Cardiac fibroblast (primary cell): Measurements from ENCODE around the gene VSIG4.

Source experiments
- DNase-seq, 2 donors: peaks; one replicate each; pipeline versions ENCODE4 v3.0.0 to v3.0.0-alpha.2; 2010; ENCODE audit warnings: low read depth in 2 of 2
- H3K4me3 ChIP-seq, 2 donors: replicated peaks in 1 of 2; 1 replicate in 1 of 2; 2 replicates in 1 of 2; pipeline ENCODE4 v1.5.1; 2011; ENCODE audit warnings: low read depth in 2 of 2, low read length in 2 of 2, mild to moderate bottlenecking in 2 of 2, moderate library complexity in 1 of 2
- TF ChIP-seq, protein P1 (sequence below): IDR thresholded peaks from one replicate; pipeline ENCODE4 v1.5.1; 2011; ENCODE audit warnings: low read depth, mild to moderate bottlenecking, low read length, inconsistent platforms

VSIG4 gene

DNA sequence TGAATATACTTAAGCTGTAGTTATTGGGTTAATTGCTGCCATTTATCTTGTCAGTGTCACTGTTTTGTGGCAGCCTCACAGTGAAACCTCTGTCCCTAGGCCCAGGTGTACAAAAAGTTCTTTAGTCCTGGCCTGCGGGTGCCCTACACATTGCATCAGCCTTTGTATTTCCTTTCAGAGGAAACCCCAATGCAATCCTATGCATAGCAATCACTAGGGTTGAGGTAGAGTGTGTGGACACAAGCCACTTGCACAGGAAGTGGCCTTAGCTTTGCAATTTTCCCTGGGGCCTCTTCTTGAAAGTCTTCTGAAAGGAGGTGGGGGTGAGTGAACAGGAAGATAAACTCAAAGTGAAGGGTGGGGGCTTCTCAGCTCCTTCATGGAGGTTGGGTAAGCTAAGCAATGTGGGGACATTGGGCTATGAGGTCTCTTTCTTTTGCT lies 27.8 kb downstream of the VSIG4 start:
- H3K4me3 ChIP-seq = no peak overlapping the region
- DNase-seq = no peak
- TF ChIP-seq, protein P1, sequence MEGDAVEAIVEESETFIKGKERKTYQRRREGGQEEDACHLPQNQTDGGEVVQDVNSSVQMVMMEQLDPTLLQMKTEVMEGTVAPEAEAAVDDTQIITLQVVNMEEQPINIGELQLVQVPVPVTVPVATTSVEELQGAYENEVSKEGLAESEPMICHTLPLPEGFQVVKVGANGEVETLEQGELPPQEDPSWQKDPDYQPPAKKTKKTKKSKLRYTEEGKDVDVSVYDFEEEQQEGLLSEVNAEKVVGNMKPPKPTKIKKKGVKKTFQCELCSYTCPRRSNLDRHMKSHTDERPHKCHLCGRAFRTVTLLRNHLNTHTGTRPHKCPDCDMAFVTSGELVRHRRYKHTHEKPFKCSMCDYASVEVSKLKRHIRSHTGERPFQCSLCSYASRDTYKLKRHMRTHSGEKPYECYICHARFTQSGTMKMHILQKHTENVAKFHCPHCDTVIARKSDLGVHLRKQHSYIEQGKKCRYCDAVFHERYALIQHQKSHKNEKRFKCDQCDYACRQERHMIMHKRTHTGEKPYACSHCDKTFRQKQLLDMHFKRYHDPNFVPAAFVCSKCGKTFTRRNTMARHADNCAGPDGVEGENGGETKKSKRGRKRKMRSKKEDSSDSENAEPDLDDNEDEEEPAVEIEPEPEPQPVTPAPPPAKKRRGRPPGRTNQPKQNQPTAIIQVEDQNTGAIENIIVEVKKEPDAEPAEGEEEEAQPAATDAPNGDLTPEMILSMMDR = no peak

DNA sequence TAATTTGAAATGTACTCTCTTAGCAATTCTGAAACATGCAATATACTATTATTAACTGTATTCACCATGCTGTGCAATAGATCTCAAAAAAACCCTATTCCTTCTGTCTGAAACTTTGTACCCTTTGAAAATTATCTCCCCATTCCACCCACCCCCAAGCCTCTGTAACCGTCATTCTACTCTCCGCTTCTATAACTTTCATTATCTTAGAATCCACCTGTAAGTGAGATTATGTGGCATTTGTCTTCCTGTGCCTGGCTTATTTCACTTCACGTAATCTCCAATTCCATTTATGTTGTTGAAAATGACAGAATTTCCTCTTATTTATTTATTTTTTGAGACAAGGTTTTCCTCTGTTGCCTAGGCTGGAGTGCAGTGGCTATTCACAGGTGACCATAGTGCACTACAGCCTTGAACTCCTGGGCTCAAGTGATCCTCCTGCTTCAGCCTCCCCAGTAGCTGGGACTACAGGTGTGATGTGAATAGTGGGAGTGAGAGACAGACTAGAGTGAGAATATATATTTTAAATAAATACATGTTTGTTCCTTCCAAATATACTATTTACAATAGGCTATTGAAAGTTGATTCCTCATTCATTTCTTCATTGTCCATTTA lies 30.5 kb downstream of the VSIG4 start:
- TF ChIP-seq, protein P1 = no peak
- no peak for DNase-seq
- no peak overlapping the region for H3K4me3 ChIP-seq

DNA sequence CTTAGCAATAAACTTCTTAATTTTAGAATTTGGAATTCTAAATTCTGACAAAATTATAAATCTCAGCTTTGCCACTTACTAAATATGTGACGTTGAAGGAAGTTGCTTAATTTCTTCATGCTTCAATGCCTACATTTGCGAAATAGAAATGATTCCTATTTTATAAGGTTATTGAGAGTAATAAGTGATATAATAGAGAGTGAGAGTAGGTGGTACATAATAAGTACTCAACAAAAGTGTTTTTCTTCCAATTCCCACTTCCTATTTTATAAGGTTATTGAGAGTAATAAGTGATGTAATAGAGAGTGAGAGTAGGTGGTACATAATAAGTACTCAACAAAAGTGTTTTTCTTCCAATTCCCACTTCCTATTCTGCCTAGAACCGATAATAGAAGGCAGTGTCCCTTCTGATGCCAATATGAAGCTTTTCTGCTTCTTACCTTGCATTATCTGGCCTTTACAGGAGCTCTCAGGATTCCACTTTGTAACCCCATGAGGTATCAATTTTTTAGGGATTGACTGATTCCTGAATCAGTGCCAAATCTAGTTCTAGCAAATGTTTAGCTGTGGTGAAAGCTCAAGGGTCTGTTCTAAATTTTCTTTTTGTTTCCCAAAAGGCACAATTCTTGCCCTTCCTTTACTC lies 31.4 kb downstream of the VSIG4 start:
- TF ChIP-seq, protein P1 = no peak
- no peak for DNase-seq
- no peak overlapping the region for H3K4me3 ChIP-seq

DNA sequence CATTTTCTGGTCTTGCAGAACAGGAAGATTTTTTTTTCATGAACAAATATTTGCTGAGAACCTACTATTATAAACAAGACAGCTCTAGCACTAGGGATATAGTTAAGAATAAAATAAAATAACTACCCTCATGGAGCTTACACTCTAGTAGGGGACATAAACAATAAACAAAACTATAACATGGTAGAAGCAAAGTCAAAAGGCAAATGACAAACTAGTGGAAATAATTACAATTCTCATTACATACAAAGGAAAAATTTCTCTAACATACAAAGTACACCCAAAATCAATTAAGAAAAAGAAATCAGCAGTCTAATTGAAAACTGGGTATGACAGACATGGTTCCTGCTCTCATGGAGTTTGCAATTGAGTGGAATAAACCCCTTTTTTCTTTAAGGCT lies 32.0 kb downstream of the VSIG4 start:
- TF ChIP-seq, protein P1 = no peak
- no peak overlapping the region for H3K4me3 ChIP-seq
- no peak for DNase-seq

DNA sequence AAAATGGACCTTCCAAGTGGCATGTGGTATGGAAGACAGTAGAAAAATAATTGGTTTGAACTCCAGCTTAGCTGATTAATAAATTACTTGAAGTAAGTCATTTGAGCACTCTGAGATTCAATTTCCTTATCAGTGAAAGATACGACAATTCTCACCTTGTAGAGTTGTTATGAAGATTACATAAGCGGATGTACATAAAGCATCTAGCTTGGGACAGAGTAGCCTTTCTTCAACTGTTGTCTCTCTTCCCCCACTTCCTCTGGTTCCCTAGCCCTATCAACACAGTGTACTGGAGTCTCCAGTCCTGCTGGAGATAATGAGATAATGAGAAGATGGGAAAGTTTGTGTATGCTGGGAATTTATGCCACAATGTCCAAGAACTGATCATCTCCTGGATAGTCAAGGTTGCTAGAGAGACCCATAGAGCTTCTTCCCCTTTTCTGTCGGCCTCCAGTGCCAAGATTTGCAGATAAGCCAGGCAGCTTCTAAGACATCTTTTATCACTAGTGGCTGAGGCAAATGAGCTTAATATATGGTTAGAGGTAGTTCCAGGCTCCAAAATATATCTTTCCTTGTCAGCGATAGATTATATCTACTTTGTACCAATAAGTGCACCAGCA lies 33.9 kb downstream of the VSIG4 start:
- DNase-seq = no peak

DNA sequence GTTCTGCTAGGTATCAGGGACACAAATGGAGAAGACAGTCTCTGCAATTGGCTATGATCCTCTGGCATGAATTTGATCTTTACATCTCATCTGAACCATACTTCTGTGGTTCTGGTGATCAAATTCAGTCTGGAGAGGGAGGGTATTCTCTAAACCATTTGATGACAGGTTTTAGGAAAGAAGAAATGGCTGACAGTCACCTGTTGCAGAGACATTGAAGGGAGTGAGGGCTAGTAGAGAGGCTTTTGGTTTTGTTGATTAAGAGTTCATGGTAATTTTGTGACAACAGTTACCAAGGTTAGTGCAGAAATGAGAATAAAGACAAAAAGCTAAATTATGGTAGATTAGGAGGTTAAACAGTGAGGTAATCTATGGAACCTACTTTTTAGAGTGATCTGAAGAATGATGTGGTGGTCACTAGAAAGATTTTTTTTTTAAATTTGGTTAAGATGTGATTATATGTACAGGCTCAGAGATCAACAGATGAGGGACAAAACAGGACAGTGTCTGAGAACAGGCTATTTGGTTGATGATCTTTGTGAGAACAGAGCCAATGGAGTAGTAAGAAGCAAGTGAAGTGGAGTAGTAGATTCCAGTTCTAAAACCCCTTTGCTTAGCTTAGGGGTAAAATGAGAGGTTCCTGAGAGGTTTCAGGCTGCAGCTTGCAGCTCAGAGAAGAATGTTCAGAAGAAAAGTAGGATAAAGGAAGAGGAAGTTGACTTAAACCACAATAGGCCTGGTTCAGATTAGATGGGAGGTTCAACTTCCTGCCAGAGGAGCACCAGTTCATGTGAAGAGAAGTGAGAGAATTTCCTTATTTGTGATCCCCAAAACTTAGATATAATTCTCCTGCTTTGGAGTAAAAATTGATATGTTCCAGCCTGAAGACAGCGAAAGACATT lies 34.7 kb downstream of the VSIG4 start:
- H3K4me3 ChIP-seq = no peak overlapping the region
- DNase-seq = no peak
- TF ChIP-seq, protein P1 = no peak

More for the DNA sequence above, 33.9 kb downstream of the VSIG4 start:
- TF ChIP-seq, protein P1 = no peak
- no peak overlapping the region for H3K4me3 ChIP-seq
